ENCODE results near the gene SBNO1. TPM values are rescaled to one million over a fixed set of nuclear protein-coding genes. Genes with fewer than 3 reads are reported as not detected.
A peak's percentile ranks its signal among the peaks of the same experiment; 100 is the strongest.

Gene SBNO1
- total and polyA plus RNA-seq, 5 donors from 2014 or later = 27.8 to 36.4 (median 30.7) TPM

DNA sequence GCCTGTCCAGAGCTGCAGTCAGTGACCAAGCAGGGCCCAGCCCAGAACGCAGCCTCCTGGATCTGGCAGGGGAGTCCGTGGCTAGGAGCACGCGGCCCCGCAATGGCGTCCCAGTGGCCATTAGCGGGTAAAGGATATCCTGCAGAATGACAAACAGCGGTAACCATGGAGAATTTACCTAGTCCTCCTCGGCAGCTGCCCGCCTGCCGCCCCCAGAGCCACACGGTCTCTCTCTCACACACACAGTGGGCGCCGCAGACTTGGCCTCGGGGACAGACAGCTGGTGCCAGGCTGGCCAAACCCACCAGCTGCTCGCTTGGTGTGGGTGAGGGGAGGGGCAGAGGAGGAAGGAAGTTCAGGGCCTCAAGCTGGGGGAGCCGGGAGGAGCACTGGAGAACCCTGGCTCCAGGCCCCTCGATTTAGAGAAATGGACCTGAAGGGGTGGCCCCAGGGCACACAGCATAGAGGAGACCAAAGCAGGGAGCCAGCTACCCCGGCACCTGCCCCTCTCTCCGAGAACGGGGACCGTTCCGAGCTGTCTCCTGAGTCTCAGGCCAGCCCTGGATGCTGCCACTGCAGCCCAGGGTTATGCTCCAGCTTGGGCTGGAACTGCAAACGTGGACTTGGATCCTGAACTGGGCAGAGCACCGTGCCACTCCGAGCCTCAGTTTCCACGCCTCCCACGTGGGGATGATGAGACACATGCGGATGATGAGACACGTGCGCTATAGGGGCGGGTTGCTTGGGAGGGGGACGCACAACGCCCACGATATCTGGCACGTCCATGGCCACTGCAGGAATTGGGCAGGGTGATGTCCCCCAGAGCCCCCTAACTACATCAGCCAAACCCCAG is 96.4 kb downstream of the SBNO1 start:
- Histone ChIP-seq H3K27me3 (ENCODE audit: control insufficient read depth, insufficient read depth, low read length) (no peaks in the 10 kb centered on the region), H3K36me3 (ENCODE audit: control insufficient read depth, insufficient read depth, low read length) (no peaks in the 10 kb centered on the region), H3K27ac (ENCODE audit: insufficient read depth, low read length, poor library complexity, severe bottlenecking) (no peak overlapping the region), H3K4me1 (ENCODE audit: control insufficient read depth, insufficient read depth, low read length, poor library complexity, severe bottlenecking) (peaks cover 22% of the 10 kb centered on the region), H3K4me3 (ENCODE audit: low read depth, low read length) (no peak overlapping the region), H3K9me3 (ENCODE audit: control insufficient read depth in 2 of 2, low read length in 2 of 2) (no peaks in the 10 kb centered on the region)
- Mint-ChIP-seq H3K9me3 (no peaks in the 10 kb centered on the region), H3K27ac (peak overlapping the region in 1 of 3 donors; percentile 25), H3K4me3 (peak overlapping the region in 3 of 4 donors; percentile 41 to 47 (median 44)), H3K4me1 (peaks cover 0 to 24% (median 6%) of the 10 kb centered on the region in 4 donors), H3K36me3 (no peaks in the 10 kb centered on the region), H3K27me3 (peaks cover 11% of the 10 kb centered on the region)
- DNase-seq = no peak
- no peak for ATAC-seq (ENCODE audit: low read depth in 2 of 2)

DNA sequence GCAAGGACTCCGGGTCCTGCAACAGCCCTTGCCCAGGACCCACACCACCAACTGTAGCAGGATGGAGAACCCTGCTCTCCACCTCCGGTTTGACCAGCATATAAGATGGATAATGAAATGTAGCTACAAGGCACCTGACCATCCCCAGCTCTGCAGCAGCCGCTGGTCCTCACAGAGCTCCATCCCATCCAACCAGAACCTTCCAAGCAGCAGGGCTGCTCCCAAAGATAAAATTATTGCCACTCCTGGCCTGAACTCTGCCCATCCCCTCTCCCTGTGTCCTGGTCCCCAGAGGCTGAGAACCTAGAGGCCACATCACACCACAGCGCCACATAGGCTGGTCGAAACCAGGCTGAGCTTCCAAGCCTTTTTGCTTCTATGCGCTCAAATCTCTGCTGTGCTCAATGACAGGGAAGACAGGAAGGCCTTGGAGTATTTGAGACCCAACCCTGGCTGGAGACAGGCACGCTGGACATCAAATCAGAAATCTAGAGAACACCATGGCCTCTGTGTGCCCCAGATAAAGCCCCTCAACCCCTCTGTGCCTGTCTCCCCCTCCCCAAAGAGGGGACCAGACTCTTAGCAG is 97.2 kb downstream of the SBNO1 start:
- no peaks in the 10 kb centered on the region for H3K36me3 Mint-ChIP-seq
- H3K27ac Mint-ChIP-seq = peak overlapping the region in 1 of 3 donors; percentile 60

DNA sequence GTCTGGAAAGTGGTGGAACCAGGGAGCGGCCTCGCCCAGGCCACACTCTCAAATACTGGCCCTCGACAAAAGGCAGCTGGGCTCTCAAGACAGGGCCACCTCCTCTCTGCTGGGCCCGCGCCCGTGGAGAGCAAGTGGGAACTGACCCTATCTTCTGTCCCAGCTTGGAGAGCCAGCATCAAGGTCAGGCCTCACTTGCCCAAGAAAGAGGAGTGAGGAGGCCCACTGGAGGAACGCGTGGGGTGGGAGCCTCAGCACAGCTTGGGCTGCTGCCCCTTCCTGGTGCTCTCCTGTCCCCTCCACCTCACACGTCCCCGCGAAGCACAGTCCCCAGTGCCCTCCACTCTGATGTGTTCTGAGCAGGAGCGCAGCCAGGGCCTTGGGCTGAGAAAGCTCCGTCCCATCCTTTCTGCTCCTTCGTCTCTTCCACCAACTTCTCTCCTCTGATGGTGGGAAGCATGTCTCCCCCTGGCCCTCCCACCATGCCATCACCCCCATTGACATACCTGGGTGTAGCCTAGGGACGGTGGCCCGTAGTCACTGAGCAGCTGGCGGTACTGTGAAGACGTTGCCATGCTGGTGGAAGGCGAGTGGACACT is 97.9 kb downstream of the SBNO1 start:
- no peaks in the 10 kb centered on the region for H3K36me3 ChIP-seq (ENCODE audit: control insufficient read depth, insufficient read depth, low read length)
- H3K27me3 ChIP-seq (ENCODE audit: control insufficient read depth, insufficient read depth, low read length) = no peaks in the 10 kb centered on the region
- no peak for ATAC-seq (ENCODE audit: low read depth in 2 of 2)
- Mint-ChIP-seq H3K27me3 (peaks cover 11% of the 10 kb centered on the region), H3K4me1 (peaks cover 0 to 14% (median 7%) of the 10 kb centered on the region in 4 donors), H3K27ac (no peak overlapping the region), H3K4me3 (peak overlapping the region in 1 of 4 donors; percentile 41), H3K36me3 (no peaks in the 10 kb centered on the region), H3K9me3 (no peaks in the 10 kb centered on the region)
- DNase-seq = no peak
- no peaks in the 10 kb centered on the region for H3K9me3 ChIP-seq (ENCODE audit: control insufficient read depth in 2 of 2, low read length in 2 of 2)
- H3K4me3 ChIP-seq (ENCODE audit: low read depth, low read length) = no peak overlapping the region
- H3K27ac ChIP-seq (ENCODE audit: insufficient read depth, low read length, poor library complexity, severe bottlenecking) = no peak overlapping the region
- H3K4me1 ChIP-seq (ENCODE audit: control insufficient read depth, insufficient read depth, low read length, poor library complexity, severe bottlenecking) = peaks cover 16% of the 10 kb centered on the region

More for the DNA sequence above, 97.2 kb downstream of the SBNO1 start:
- Mint-ChIP-seq H3K4me3 (peak overlapping the region in 3 of 4 donors; percentile 21 to 81 (median 41)), H3K4me1 (peaks cover 0 to 19% (median 6%) of the 10 kb centered on the region in 4 donors), H3K27me3 (peaks cover 11% of the 10 kb centered on the region), H3K9me3 (no peaks in the 10 kb centered on the region)
- ATAC-seq (ENCODE audit: low read depth in 2 of 2) = no peak
- no peak overlapping the region for H3K27ac ChIP-seq (ENCODE audit: insufficient read depth, low read length, poor library complexity, severe bottlenecking)
- H3K27me3 ChIP-seq (ENCODE audit: control insufficient read depth, insufficient read depth, low read length) = no peaks in the 10 kb centered on the region
- DNase-seq = no peak
- no peaks in the 10 kb centered on the region for H3K36me3 ChIP-seq (ENCODE audit: control insufficient read depth, insufficient read depth, low read length)
- H3K4me1 ChIP-seq (ENCODE audit: control insufficient read depth, insufficient read depth, low read length, poor library complexity, severe bottlenecking) = peaks cover 22% of the 10 kb centered on the region
- H3K4me3 ChIP-seq (ENCODE audit: low read depth, low read length) = no peak overlapping the region
- no peaks in the 10 kb centered on the region for H3K9me3 ChIP-seq (ENCODE audit: control insufficient read depth in 2 of 2, low read length in 2 of 2)

- H3K27ac ChIP-seq (ENCODE audit: insufficient read depth, low read length, poor library complexity, severe bottlenecking) = no peak overlapping the region
- no peaks in the 10 kb centered on the region for H3K27me3 ChIP-seq (ENCODE audit: control insufficient read depth, insufficient read depth, low read length)
- Mint-ChIP-seq H3K4me1 (peaks cover 0 to 14% (median 7%) of the 10 kb centered on the region in 4 donors), H3K27ac (no peak overlapping the region), H3K36me3 (no peaks in the 10 kb centered on the region), H3K9me3 (no peaks in the 10 kb centered on the region), H3K4me3 (no peak overlapping the region), H3K27me3 (peaks cover 11% of the 10 kb centered on the region)
- ATAC-seq (ENCODE audit: low read depth in 2 of 2) = no peak
- H3K4me1 ChIP-seq (ENCODE audit: control insufficient read depth, insufficient read depth, low read length, poor library complexity, severe bottlenecking) = peaks cover 16% of the 10 kb centered on the region
- no peaks in the 10 kb centered on the region for H3K36me3 ChIP-seq (ENCODE audit: control insufficient read depth, insufficient read depth, low read length)
- H3K9me3 ChIP-seq (ENCODE audit: control insufficient read depth in 2 of 2, low read length in 2 of 2) = no peaks in the 10 kb centered on the region
- DNase-seq = no peak
- H3K4me3 ChIP-seq (ENCODE audit: low read depth, low read length) = no peak overlapping the region
These were observed 98.6 kb downstream of the SBNO1 start for GRCh38 chr12:123265851-123266678.

DNA sequence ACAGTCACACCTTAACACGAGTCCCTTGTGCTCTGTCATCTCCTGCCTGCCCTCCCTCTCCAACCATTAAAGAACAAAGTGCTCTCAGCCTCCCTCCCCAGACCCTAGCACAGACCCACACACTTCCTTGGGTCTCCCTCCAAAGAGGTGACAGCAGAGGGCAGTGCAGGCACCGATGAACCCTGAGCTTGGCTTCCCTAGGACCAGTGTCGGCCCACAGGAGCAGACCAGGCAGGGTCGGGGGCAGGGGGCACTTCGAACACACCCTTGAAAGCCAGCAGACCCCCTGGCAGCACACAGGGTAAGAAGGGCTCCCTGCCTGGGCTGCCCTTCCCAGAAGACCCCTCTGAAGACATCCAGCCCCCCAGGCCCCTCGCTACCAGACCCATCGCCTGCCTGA is 100.0 kb downstream of the SBNO1 start:
- H3K36me3 Mint-ChIP-seq = no peaks in the 10 kb centered on the region
- Histone ChIP-seq H3K9me3 (ENCODE audit: control insufficient read depth in 2 of 2, low read length in 2 of 2) (no peaks in the 10 kb centered on the region), H3K27me3 (ENCODE audit: control insufficient read depth, insufficient read depth, low read length) (no peaks in the 10 kb centered on the region), H3K36me3 (ENCODE audit: control insufficient read depth, insufficient read depth, low read length) (no peaks in the 10 kb centered on the region), H3K27ac (ENCODE audit: insufficient read depth, low read length, poor library complexity, severe bottlenecking) (no peak overlapping the region), H3K4me3 (ENCODE audit: low read depth, low read length) (no peak overlapping the region), H3K4me1 (ENCODE audit: control insufficient read depth, insufficient read depth, low read length, poor library complexity, severe bottlenecking) (peaks cover 5% of the 10 kb centered on the region)
- H3K27ac Mint-ChIP-seq = no peak overlapping the region
- ATAC-seq (ENCODE audit: low read depth in 2 of 2) (no peak), DNase-seq (peak in 1 of 3 donors; percentile 23)
- no peak overlapping the region for H3K4me3 Mint-ChIP-seq
- H3K27me3 Mint-ChIP-seq = peaks cover 4% of the 10 kb centered on the region
- no peaks in the 10 kb centered on the region for H3K9me3 Mint-ChIP-seq
- H3K4me1 Mint-ChIP-seq = peaks cover 0 to 6% (median 1%) of the 10 kb centered on the region in 4 donors

DNA sequence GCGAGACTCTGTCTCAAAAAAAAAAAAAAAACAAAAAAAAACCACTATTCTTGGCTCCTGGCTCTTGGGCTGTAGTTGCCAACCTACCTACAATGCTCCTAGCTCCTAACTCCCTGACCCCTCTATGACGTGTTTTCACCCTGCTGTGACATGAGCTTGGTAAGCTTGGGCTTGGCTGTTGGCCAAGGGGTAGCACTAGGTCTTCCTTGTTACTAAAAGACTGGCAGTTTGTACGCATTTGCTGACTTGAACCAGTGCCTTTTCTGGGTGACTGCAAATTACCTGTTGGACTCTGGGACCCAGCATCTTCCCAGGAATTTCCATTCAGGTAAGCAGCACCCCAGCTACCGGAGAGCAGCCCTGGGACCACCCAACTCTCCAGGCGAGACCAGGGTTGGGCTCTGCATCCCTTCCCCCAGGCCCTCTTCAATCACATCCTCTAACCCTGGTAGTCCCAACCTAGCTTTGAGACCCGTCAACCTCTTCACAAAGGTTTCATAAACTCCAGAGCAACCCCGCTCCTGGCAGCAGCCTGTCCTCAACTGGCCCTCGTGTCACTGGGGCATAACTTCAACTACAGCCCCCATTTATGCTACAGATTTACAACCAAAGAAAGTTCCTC is 101.3 kb downstream of the SBNO1 start:
- no peak overlapping the region for H3K27ac ChIP-seq (ENCODE audit: insufficient read depth, low read length, poor library complexity, severe bottlenecking)
- DNase-seq (no peak), ATAC-seq (ENCODE audit: low read depth in 2 of 2) (no peak)
- peaks cover 3% of the 10 kb centered on the region for H3K36me3 ChIP-seq (ENCODE audit: control insufficient read depth, insufficient read depth, low read length)
- no peak overlapping the region for H3K4me3 Mint-ChIP-seq
- H3K9me3 Mint-ChIP-seq = no peaks in the 10 kb centered on the region
- no peaks in the 10 kb centered on the region for H3K27me3 ChIP-seq (ENCODE audit: control insufficient read depth, insufficient read depth, low read length)
- no peaks in the 10 kb centered on the region for H3K4me1 ChIP-seq (ENCODE audit: control insufficient read depth, insufficient read depth, low read length, poor library complexity, severe bottlenecking)
- no peak overlapping the region for H3K4me3 ChIP-seq (ENCODE audit: low read depth, low read length)
- no peaks in the 10 kb centered on the region for H3K36me3 Mint-ChIP-seq
- peaks cover 4% of the 10 kb centered on the region for H3K27me3 Mint-ChIP-seq
- H3K27ac Mint-ChIP-seq = peak overlapping the region in 2 of 3 donors; percentile 67 to 75
- no peaks in the 10 kb centered on the region for H3K9me3 ChIP-seq (ENCODE audit: control insufficient read depth in 2 of 2, low read length in 2 of 2)
- H3K4me1 Mint-ChIP-seq = peaks cover 0 to 2% (median under 1%) of the 10 kb centered on the region in 4 donors

DNA sequence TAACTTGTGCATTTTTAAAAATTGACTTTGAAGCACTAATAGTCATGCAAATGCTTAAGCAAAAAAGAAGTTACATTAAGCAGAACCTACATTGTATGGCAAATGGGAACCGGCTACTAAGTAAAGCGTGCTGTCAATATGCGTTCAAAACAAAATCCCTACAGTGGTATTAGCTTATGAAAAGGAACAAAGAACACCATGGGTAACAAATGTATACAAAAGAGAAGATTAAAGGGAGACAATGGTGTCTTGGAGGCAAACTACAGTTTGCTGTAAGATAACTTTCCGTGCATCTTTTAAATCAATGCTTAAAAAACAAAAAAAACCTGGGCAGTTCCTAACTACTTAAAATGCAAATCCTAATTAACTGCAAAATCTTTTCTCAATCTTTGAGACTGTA is 103.5 kb downstream of the SBNO1 start:
- no peaks in the 10 kb centered on the region for H3K9me3 Mint-ChIP-seq
- no peaks in the 10 kb centered on the region for H3K27me3 ChIP-seq (ENCODE audit: control insufficient read depth, insufficient read depth, low read length)
- H3K36me3 Mint-ChIP-seq = peaks cover 4% of the 10 kb centered on the region
- ATAC-seq (ENCODE audit: low read depth in 2 of 2) (no peak), DNase-seq (no peak)
- H3K4me3 ChIP-seq (ENCODE audit: low read depth, low read length) = no peak overlapping the region
- H3K27ac Mint-ChIP-seq = peak overlapping the region in 1 of 3 donors; percentile 45
- no peaks in the 10 kb centered on the region for H3K9me3 ChIP-seq (ENCODE audit: control insufficient read depth in 2 of 2, low read length in 2 of 2)
- peak overlapping the region in 1 of 4 donors; percentile 25 for H3K4me3 Mint-ChIP-seq
- no peaks in the 10 kb centered on the region for H3K27me3 Mint-ChIP-seq
- H3K4me1 ChIP-seq (ENCODE audit: control insufficient read depth, insufficient read depth, low read length, poor library complexity, severe bottlenecking) = no peaks in the 10 kb centered on the region
- no peak overlapping the region for H3K27ac ChIP-seq (ENCODE audit: insufficient read depth, low read length, poor library complexity, severe bottlenecking)
- H3K36me3 ChIP-seq (ENCODE audit: control insufficient read depth, insufficient read depth, low read length) = peaks cover 17% of the 10 kb centered on the region
- peaks cover 0 to 2% (median under 1%) of the 10 kb centered on the region in 4 donors for H3K4me1 Mint-ChIP-seq

All from CD4-positive, CD25-positive, alpha-beta regulatory T cell (primary cell).